Osteocyte (in vitro differentiated cells): ENCODE data around the gene FAM118B. TPM values are rescaled to one million over a fixed set of nuclear protein-coding genes. Genes with fewer than 3 reads are reported as not detected.

Source experiments
- DNase-seq: peaks from one replicate; pipeline ENCODE4 v3.0.0; 2021; ENCODE audit warnings: mixed read lengths; ENCODE audit not compliant: unreplicated experiment; ENCODE audit errors: extremely low spot score
- H3K27ac Mint-ChIP-seq: one replicate; pipeline ENCODE4 v1.8.0; 2021; ENCODE audit warnings: mild to moderate bottlenecking, mixed read lengths; ENCODE audit not compliant: unreplicated experiment
- H3K27me3 Mint-ChIP-seq: one replicate; pipeline ENCODE4 v1.8.0; 2021; ENCODE audit warnings: mixed read lengths; ENCODE audit not compliant: unreplicated experiment
- H3K36me3 Mint-ChIP-seq: one replicate; pipeline ENCODE4 v1.8.0; 2021; ENCODE audit warnings: mixed read lengths; ENCODE audit not compliant: unreplicated experiment
- H3K4me1 Mint-ChIP-seq: one replicate; pipeline ENCODE4 v1.8.0; 2021; ENCODE audit warnings: mixed read lengths; ENCODE audit not compliant: unreplicated experiment
- H3K4me3 Mint-ChIP-seq: one replicate; pipeline ENCODE4 v1.8.0; 2021; ENCODE audit warnings: mild to moderate bottlenecking, moderate library complexity, mixed read lengths; ENCODE audit not compliant: unreplicated experiment
- H3K9me3 Mint-ChIP-seq: one replicate; pipeline ENCODE4 v1.8.0; 2021; ENCODE audit warnings: mixed read lengths; ENCODE audit not compliant: unreplicated experiment
- CTCF ChIP-seq: fragments of 200-600 bp; sonication (generic); IDR thresholded peaks from 2 replicates; pipeline ENCODE4 v1.5.0; 2021; ENCODE audit warnings: antibody characterized with exemption, mild to moderate bottlenecking, moderate library complexity
- total RNA-seq: library from RNA; stranded (reverse); gene quantifications from 2 replicates; pipeline ENCODE4 v1.2.1, GENCODE V29; 2021

The FAM118B gene
- total RNA-seq, 1 donor from 2014 or later = 23.3 TPM

- no peaks in the 10 kb centered on the region for H3K36me3 Mint-ChIP-seq
- H3K27me3 Mint-ChIP-seq = no peaks in the 10 kb centered on the region
- H3K4me3 Mint-ChIP-seq = no peak overlapping the region
- no peak for DNase-seq
- no peaks in the 10 kb centered on the region for H3K9me3 Mint-ChIP-seq
- no peak overlapping the region for H3K27ac Mint-ChIP-seq
- peaks cover 18% of the 10 kb centered on the region for H3K4me1 Mint-ChIP-seq
- no peak for TF ChIP-seq CTCF
These were observed 42.3 kb upstream of the FAM118B start for GRCh38 chr11:126169291-126169690.

GRCh38 chr11:126172596-126173038 lies 39.0 kb upstream of the FAM118B start:
- Mint-ChIP-seq H3K27ac (no peak overlapping the region), H3K4me1 (peaks cover 8% of the 10 kb centered on the region)

GRCh38 chr11:126173257-126173656 lies 38.3 kb upstream of the FAM118B start:
- Mint-ChIP-seq H3K36me3 (no peaks in the 10 kb centered on the region), H3K27ac (no peak overlapping the region), H3K4me1 (peaks cover 5% of the 10 kb centered on the region), H3K9me3 (no peaks in the 10 kb centered on the region), H3K27me3 (no peaks in the 10 kb centered on the region), H3K4me3 (no peak overlapping the region)
- TF ChIP-seq CTCF = no peak
- no peak for DNase-seq

More at GRCh38 chr11:126172596-126173038, 39.0 kb upstream of the FAM118B start:
- no peak overlapping the region for H3K4me3 Mint-ChIP-seq
- H3K27me3 Mint-ChIP-seq = no peaks in the 10 kb centered on the region
- no peak for TF ChIP-seq CTCF
- no peaks in the 10 kb centered on the region for H3K36me3 Mint-ChIP-seq
- DNase-seq = no peak
- H3K9me3 Mint-ChIP-seq = no peaks in the 10 kb centered on the region

GRCh38 chr11:126174816-126175215 lies 36.8 kb upstream of the FAM118B start:
- Mint-ChIP-seq H3K4me3 (no peak overlapping the region), H3K27me3 (no peaks in the 10 kb centered on the region), H3K4me1 (peaks cover 5% of the 10 kb centered on the region), H3K27ac (no peak overlapping the region), H3K9me3 (no peaks in the 10 kb centered on the region), H3K36me3 (no peaks in the 10 kb centered on the region)
- no peak for DNase-seq
- TF ChIP-seq CTCF = no peak

GRCh38 chr11:126175393-126175792 lies 36.2 kb upstream of the FAM118B start:
- H3K9me3 Mint-ChIP-seq = no peaks in the 10 kb centered on the region
- H3K4me3 Mint-ChIP-seq = no peak overlapping the region
- DNase-seq = no peak
- no peaks in the 10 kb centered on the region for H3K27me3 Mint-ChIP-seq
- no peak for TF ChIP-seq CTCF
- H3K36me3 Mint-ChIP-seq = peaks cover 2% of the 10 kb centered on the region
- H3K4me1 Mint-ChIP-seq = peaks cover 5% of the 10 kb centered on the region
- H3K27ac Mint-ChIP-seq = no peak overlapping the region
